HepG2 (cell line): Measurements from ENCODE around the gene S100A11. TPM values are rescaled to one million over a fixed set of nuclear protein-coding genes. Genes with fewer than 3 reads are reported as not detected.

Experiments
- ATAC-seq: fragments of 200-7000 bp; cut with Tn5 transposase; 3 replicates; pipeline ENCODE4 v1.9.1; 2020; ENCODE audit warnings: mild to moderate bottlenecking, moderate library complexity
- BruUV-seq: library from RNA; stranded (reverse); fragments of 400-500 nt; replicated peaks from 2 replicates; lab custom pipeline; 2021; lab: Mats Ljungman, UMichigan
- CTCF ChIA-PET: fragments of 300-600 bp; formaldehyde crosslinking; extraction: SDS; loops from one replicate; lab custom pipeline; 2021; ENCODE audit warnings: low total read pairs, inconsistent platforms, low intra/inter-chr PET ratio; lab: Yijun Ruan, JAX
- POLR2A ChIA-PET: fragments of 350-600 bp; sonication (Branson Sonifier 250); formaldehyde crosslinking; loops from one replicate; lab custom pipeline; 2020; ENCODE audit warnings: antibody characterized with exemption, inconsistent platforms; lab: Yijun Ruan, JAX
- DNase-seq: peaks from one replicate; pipeline ENCODE4 v3.0.0-alpha.2; 2015; ENCODE audit warnings: low spot score
- FAIRE-seq: peaks from 3 replicates; lab custom pipeline; 2011; peaks lifted over from hg19 to GRCh38; lab: Jason Lieb, UNC
- H2AFZ ChIP-seq: one replicate; pipeline ENCODE4 v1.6.1; 2011; ENCODE audit warnings: low read length, inconsistent platforms
- H3K27ac ChIP-seq: fragments of 300-600 bp; 3 replicates; pipeline ENCODE4 v1.8.0; 2011; ENCODE audit warnings: mixed run types, mild to moderate bottlenecking, mixed read lengths, low read length, inconsistent platforms; ENCODE audit not compliant: insufficient read depth; ENCODE audit errors: extremely low read length
- H3K27me3 ChIP-seq, 2 experiments: fragments of 200-600 bp in 1 of 2; 2 replicates in 1 of 2; 3 replicates in 1 of 2; pipeline versions ENCODE4 v1.6.0 to v1.8.0; 2011; ENCODE audit warnings: low read length in 2 of 2, mild to moderate bottlenecking in 2 of 2, moderate library complexity in 2 of 2, inconsistent platforms in 1 of 2; ENCODE audit not compliant: insufficient read depth in 2 of 2, control insufficient read depth in 1 of 2
- H3K36me3 ChIP-seq, 2 experiments: fragments of 200-600 bp in 1 of 2; replicated peaks in 1 of 2; 2 replicates in 1 of 2; 3 replicates in 1 of 2; pipeline versions ENCODE4 v1.5.1 to v1.8.0; 2011; ENCODE audit warnings: low read length in 2 of 2, inconsistent platforms in 1 of 2; ENCODE audit not compliant: insufficient read depth in 2 of 2, control insufficient read depth in 1 of 2
- H3K4me1 ChIP-seq: 2 replicates; pipeline ENCODE4 v1.5.1; 2012; ENCODE audit warnings: low read length, inconsistent platforms; ENCODE audit not compliant: insufficient read depth
- H3K4me2 ChIP-seq: 2 replicates; pipeline ENCODE4 v1.6.0; 2011; ENCODE audit warnings: low read depth, low read length, inconsistent platforms
- H3K4me3 ChIP-seq, 3 experiments: fragments of 200-600 bp in 1 of 3; sonication (generic), shearing (Covaris generic) in 1 of 3; replicated peaks in 1 of 3; 2 replicates each; pipeline ENCODE4 v1.5.1; 2011 to 2016; ENCODE audit warnings: low read length in 3 of 3, inconsistent platforms in 2 of 3, low read depth in 2 of 3, mild to moderate bottlenecking in 2 of 3, control low read depth in 1 of 3, mixed read lengths in 1 of 3; ENCODE audit not compliant: insufficient read depth in 1 of 3
- H3K79me2 ChIP-seq: one replicate; pipeline ENCODE4 v1.6.1; 2011; ENCODE audit warnings: low read length, inconsistent platforms; ENCODE audit not compliant: insufficient read depth
- H3K9ac ChIP-seq: 2 replicates; pipeline ENCODE4 v1.6.0; 2011; ENCODE audit warnings: mild to moderate bottlenecking, low read depth, low read length, inconsistent platforms; ENCODE audit not compliant: insufficient read depth
- H3K9me3 ChIP-seq: 2 replicates; pipeline ENCODE4 v1.5.1; 2012; ENCODE audit warnings: mild to moderate bottlenecking, low read length
- H4K20me1 ChIP-seq: 2 replicates; pipeline ENCODE4 v1.6.0; 2011; ENCODE audit warnings: inconsistent platforms, mild to moderate bottlenecking, low read length, moderate library complexity; ENCODE audit not compliant: insufficient read depth
- FOXJ3 ChIP-seq: sonication (generic); formaldehyde crosslinking; IDR thresholded peaks from 2 replicates; pipeline ENCODE4 v1.4.0; 2020; ENCODE audit warnings: missing genetic modification reagents, mild to moderate bottlenecking, borderline replicate concordance
- GRHL1 ChIP-seq: sonication (generic); formaldehyde crosslinking; conservative IDR thresholded peaks from 2 replicates; pipeline ENCODE4 v1.8.0; 2022; ENCODE audit warnings: missing genetic modification reagents
- LCORL ChIP-seq, 2 experiments: fragments of 450-650 bp in 1 of 2; sonication (generic) in 1 of 2; formaldehyde crosslinking in 1 of 2; IDR thresholded peaks; 2 replicates each; pipeline versions ENCODE4 v1.5.0 to v1.6.1; 2017 to 2020; ENCODE audit warnings: antibody characterized with exemption in 1 of 2, missing genetic modification reagents in 1 of 2
- MAX ChIP-seq: IDR thresholded peaks from 2 replicates; pipeline ENCODE4 v1.6.1; 2012; ENCODE audit warnings: inconsistent platforms
- NFE2L2 ChIP-seq: fragments of 150-350 bp; IDR thresholded peaks from 2 replicates; pipeline ENCODE4 v1.6.1; 2014; ENCODE audit warnings: low read length
- PRDM15 ChIP-seq: sonication (generic); formaldehyde crosslinking; IDR thresholded peaks from 2 replicates; pipeline ENCODE4 v1.4.0; 2020; ENCODE audit warnings: missing genetic modification reagents
- RBM22 ChIP-seq: fragments of 200-400 bp; formaldehyde crosslinking; optimal IDR thresholded peaks from 2 replicates; pipeline ENCODE3; 2017; ENCODE audit warnings: mild to moderate bottlenecking, low read length, moderate library complexity
- SRY ChIP-seq: sonication (generic); formaldehyde crosslinking; IDR thresholded peaks from 2 replicates; pipeline ENCODE4 v1.8.0; 2022; ENCODE audit warnings: mild to moderate bottlenecking, missing genetic modification reagents
- ZFP37 ChIP-seq: sonication (generic); formaldehyde crosslinking; IDR thresholded peaks from 2 replicates; pipeline ENCODE4 v1.4.0; 2020; ENCODE audit warnings: missing genetic modification reagents, borderline replicate concordance
- ZNF253 ChIP-seq: sonication (generic); formaldehyde crosslinking; IDR thresholded peaks from 2 replicates; pipeline ENCODE4 v1.8.0; 2022; ENCODE audit warnings: mild to moderate bottlenecking, missing genetic modification reagents, borderline replicate concordance
- ZNF598 ChIP-seq: sonication (generic); formaldehyde crosslinking; IDR thresholded peaks from 2 replicates; pipeline ENCODE4 v1.5.1; 2020; ENCODE audit warnings: mild to moderate bottlenecking, missing genetic modification reagents, borderline replicate concordance
- in situ Hi-C: cut with HindIII; loops from 2 replicates; pipeline ENCODE4 v1.10.0; 2017; ENCODE audit warnings: low pct_unique_long_range_greater_than_20kb; ENCODE audit not compliant: extremely low pct_ligation_motif_present
- intact Hi-C: fragments of 100-400 bp; cut with micrococcal nuclease; formaldehyde crosslinking; loops from one replicate; pipeline ENCODE4 v1.10.0; 2022; ENCODE audit not compliant: unreplicated experiment
- polyA plus RNA-seq, 8 experiments: library from polyadenylated mRNA; depleted of rRNA in 3 of 8; stranded (reverse) in 7 of 8; unstranded in 1 of 8; fragments of >200 nt; fragmentation: Illumina TruSeq in 4 of 8; extraction: Trizol in 4 of 8; gene quantifications; 2 replicates each; pipeline versions ENCODE4 v1.2.1 to v1.2.3, GENCODE V29; 2011 to 2016; ENCODE audit warnings: low read depth in 4 of 8, missing spikeins in 1 of 8, mixed read lengths in 1 of 8; ENCODE audit not compliant: insufficient read depth in 1 of 8
- total RNA-seq, 5 experiments: library from RNA; depleted of rRNA; stranded (reverse); fragments of >200 nt; fragmentation: Illumina TruSeq; extraction: Trizol; gene quantifications; 2 replicates each; pipeline ENCODE4 v1.2.3, GENCODE V29; 2016; ENCODE audit warnings: low read depth in 1 of 5

S100A11 gene
- total and polyA plus RNA-seq, 2 of the 13 experiments (the other 11 are each of a cell fraction or from before 2014, with no cell fraction given), result 6.6 to 34.4 TPM

GRCh38 chr1:152067150-152067549, 30.3 kb upstream of the S100A11 start:
- no peak overlapping the region for H3K27ac ChIP-seq
- no TSS peak for BruUV-seq
- H3K27me3 ChIP-seq, result peaks cover 0 to 3% of the 10 kb centered on the region in 2 experiments; a peak in 1 of 5 replicates
- intact Hi-C loops, result no loop called here
- H3K36me3 ChIP-seq, result no peaks in the 10 kb centered on the region
- TF ChIP-seq MAX, result no peak
- TF ChIP-seq RBM22, result no peak
- TF ChIP-seq FOXJ3 (CRISPR knock-in tag), result no peak
- no peak for TF ChIP-seq SRY
- no peak for TF ChIP-seq NFE2L2
- no peak for TF ChIP-seq ZNF598
- no peak for TF ChIP-seq GRHL1 (CRISPR knock-in tag)
- TF ChIP-seq PRDM15 (CRISPR knock-in tag), result no peak
- no peak for TF ChIP-seq ZFP37 (CRISPR knock-in tag)
- no peak for TF ChIP-seq ZNF253 (CRISPR knock-in tag)
- TF ChIP-seq LCORL (IDR thresholded peaks at IDR 0.05), result no peak
- no peak for TF ChIP-seq LCORL (CRISPR knock-in tag; IDR thresholded peaks at IDR 0.05)
- no peak overlapping the region for H3K9ac ChIP-seq
- H3K4me2 ChIP-seq, result no peak overlapping the region
- no peaks in the 10 kb centered on the region for H3K79me2 ChIP-seq
- ATAC-seq (no peak), FAIRE-seq (no peak), DNase-seq (no peak)
- CTCF ChIA-PET, result no interaction called here
- H4K20me1 ChIP-seq, result no peaks in the 10 kb centered on the region
- no peak overlapping the region for H2AFZ ChIP-seq
- POLR2A ChIA-PET, result interaction anchor here (1.6 kb wide), 1 partner anchor 19 kb away, joined by 4 read pairs; no protein-coding TSS in a partner anchor
- no peaks in the 10 kb centered on the region for H3K4me1 ChIP-seq
- in situ Hi-C loops, result no loop called here
- H3K9me3 ChIP-seq, result no peaks in the 10 kb centered on the region
- no peak overlapping the region for H3K4me3 ChIP-seq
